Osteoblast (primary cell): ENCODE measurements around the gene TIE1. TPM values are rescaled to one million over a fixed set of nuclear protein-coding genes. Genes with fewer than 3 reads are reported as not detected.
A peak's percentile ranks its signal among the peaks of the same experiment; 100 is the strongest.

ENCODE experiments used
- DNase-seq: peaks from one replicate; pipeline ENCODE4 v3.0.0; 2011; ENCODE audit warnings: low spot score, mixed read lengths; ENCODE audit not compliant: insufficient read length; ENCODE audit errors: missing footprints
- H2AFZ ChIP-seq: 2 replicates; pipeline ENCODE4 v1.6.0; 2011; ENCODE audit warnings: mild to moderate bottlenecking, low read length
- H3K27ac ChIP-seq: 2 replicates; pipeline ENCODE4 v1.5.1; 2011; ENCODE audit warnings: mild to moderate bottlenecking, low read depth, low read length, moderate library complexity
- H3K27me3 ChIP-seq: 2 replicates; pipeline ENCODE4 v1.6.0; 2012; ENCODE audit warnings: mild to moderate bottlenecking, control low read depth, inconsistent platforms, low read length, moderate library complexity; ENCODE audit not compliant: insufficient read depth
- H3K36me3 ChIP-seq: 2 replicates; pipeline ENCODE4 v1.5.1; 2011; ENCODE audit warnings: mild to moderate bottlenecking, low read length, control low read depth, moderate library complexity; ENCODE audit not compliant: insufficient read depth
- H3K4me1 ChIP-seq: 2 replicates; pipeline ENCODE4 v1.5.1; 2011; ENCODE audit warnings: mild to moderate bottlenecking, low read length, control low read depth, moderate library complexity; ENCODE audit not compliant: insufficient read depth
- H3K4me2 ChIP-seq: 2 replicates; pipeline ENCODE4 v1.6.0; 2011; ENCODE audit warnings: mild to moderate bottlenecking, low read length; ENCODE audit not compliant: insufficient read depth
- H3K4me3 ChIP-seq: fragments of 200-600 bp; sonication (generic); 3 replicates; pipeline ENCODE4 v1.5.1; 2012; ENCODE audit warnings: mild to moderate bottlenecking, low read length, inconsistent platforms; ENCODE audit not compliant: insufficient read depth
- H3K79me2 ChIP-seq: 2 replicates; pipeline ENCODE4 v1.6.0; 2012; ENCODE audit warnings: mild to moderate bottlenecking, low read length, control low read depth, inconsistent platforms; ENCODE audit not compliant: insufficient read depth
- H3K9me3 ChIP-seq: 2 replicates; pipeline ENCODE4 v1.5.1; 2011; ENCODE audit warnings: low read depth, low read length, control low read depth
- H4K20me1 ChIP-seq: 2 replicates; pipeline ENCODE4 v1.6.0; 2012; ENCODE audit warnings: mild to moderate bottlenecking, low read length, control low read depth; ENCODE audit not compliant: insufficient read depth
- CTCF ChIP-seq: IDR thresholded peaks from 2 replicates; pipeline ENCODE4 v1.5.1; 2011; ENCODE audit warnings: mild to moderate bottlenecking, low read depth, low read length, moderate library complexity; ENCODE audit errors: extremely low read depth
- total RNA-seq: library from RNA; depleted of rRNA; stranded (reverse); fragments of >200 nt; gene quantifications from 2 replicates; pipeline ENCODE4 v1.2.3, GENCODE V29; 2012

TIE1 gene
- total RNA-seq, 1 donor, result not detected

GRCh38 chr1:43359696-43360095 lies 58.9 kb downstream of the TIE1 start:
- H3K4me1 ChIP-seq, result peaks cover 31% of the 10 kb centered on the region
- no peaks in the 10 kb centered on the region for H3K27me3 ChIP-seq
- H3K9me3 ChIP-seq, result no peaks in the 10 kb centered on the region
- H3K79me2 ChIP-seq, result peaks cover 56% of the 10 kb centered on the region
- peaks cover 47% of the 10 kb centered on the region for H3K36me3 ChIP-seq
- H3K27ac ChIP-seq, result peak overlapping the region; percentile 58
- no peak overlapping the region for H2AFZ ChIP-seq
- H4K20me1 ChIP-seq, result peaks cover 15% of the 10 kb centered on the region
- H3K4me2 ChIP-seq, result peak overlapping the region; percentile 88
- H3K4me3 ChIP-seq, result peak overlapping the region; percentile 85
- DNase-seq, result peak; percentile 73
- no peak for TF ChIP-seq CTCF

DNA sequence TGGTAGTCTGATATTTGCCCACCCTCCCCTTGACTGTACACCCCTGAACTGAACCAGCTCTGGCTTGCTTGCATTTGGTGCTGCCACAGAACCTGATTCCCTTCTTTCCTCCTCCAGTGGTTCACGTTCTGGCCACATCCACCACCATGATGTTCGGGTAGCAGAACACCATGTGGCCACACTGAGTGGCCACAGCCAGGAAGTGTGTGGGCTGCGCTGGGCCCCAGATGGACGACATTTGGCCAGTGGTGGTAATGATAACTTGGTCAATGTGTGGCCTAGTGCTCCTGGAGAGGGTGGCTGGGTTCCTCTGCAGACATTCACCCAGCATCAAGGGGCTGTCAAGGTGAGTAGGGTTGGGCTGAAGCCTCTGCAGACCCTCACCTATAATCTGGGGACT lies 59.8 kb downstream of the TIE1 start:
- Histone ChIP-seq H2AFZ (no peak overlapping the region), H3K4me2 (peak overlapping the region; percentile 88), H4K20me1 (peaks cover 18% of the 10 kb centered on the region), H3K4me3 (peak overlapping the region; percentile 85), H3K27me3 (no peaks in the 10 kb centered on the region), H3K27ac (no peak overlapping the region), H3K36me3 (peaks cover 54% of the 10 kb centered on the region), H3K4me1 (peaks cover 27% of the 10 kb centered on the region), H3K79me2 (peaks cover 64% of the 10 kb centered on the region), H3K9me3 (no peaks in the 10 kb centered on the region)
- peak; percentile 58 for DNase-seq
- TF ChIP-seq CTCF, result no peak

GRCh38 chr1:43363283-43363934 lies 62.6 kb downstream of the TIE1 start:
- H3K4me1 ChIP-seq, result peaks cover 31% of the 10 kb centered on the region
- peak; percentile 65 for DNase-seq
- peaks cover 54% of the 10 kb centered on the region for H3K36me3 ChIP-seq
- no peak for TF ChIP-seq CTCF
- H2AFZ ChIP-seq, result no peak overlapping the region
- no peaks in the 10 kb centered on the region for H3K9me3 ChIP-seq
- no peak overlapping the region for H3K4me3 ChIP-seq
- H3K27ac ChIP-seq, result no peak overlapping the region
- H4K20me1 ChIP-seq, result peaks cover 23% of the 10 kb centered on the region
- H3K79me2 ChIP-seq, result peaks cover 88% of the 10 kb centered on the region
- no peaks in the 10 kb centered on the region for H3K27me3 ChIP-seq
- no peak overlapping the region for H3K4me2 ChIP-seq

DNA sequence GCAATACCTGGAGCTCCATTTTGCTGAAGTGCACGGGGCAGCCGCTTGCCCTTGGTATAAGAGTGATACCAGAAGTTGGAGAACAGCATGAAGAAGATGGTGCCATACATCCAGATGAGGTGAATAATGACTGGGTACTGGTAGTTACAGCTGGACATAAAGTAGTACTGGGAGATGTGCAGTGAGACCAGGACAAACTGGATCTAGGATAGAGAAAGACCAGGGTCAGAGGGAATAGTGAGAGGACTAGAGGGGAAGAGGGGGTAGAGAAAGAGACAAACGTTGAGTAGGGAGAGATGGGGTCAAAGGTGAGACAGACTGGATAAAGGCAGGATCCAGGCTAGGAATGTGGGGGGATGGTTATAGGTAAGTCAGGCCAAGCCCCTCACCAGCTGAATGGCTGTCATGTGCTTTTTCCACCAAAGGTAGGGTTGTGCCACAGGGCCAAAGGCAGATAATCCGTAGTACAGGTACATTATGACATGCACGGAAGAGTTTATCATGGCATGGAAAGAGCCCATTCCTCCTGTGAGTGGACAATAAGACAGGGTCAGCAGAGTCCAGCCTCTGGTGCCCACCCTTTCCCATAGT lies 63.2 kb downstream of the TIE1 start:
- Histone ChIP-seq H3K27ac (no peak overlapping the region), H3K4me1 (peaks cover 36% of the 10 kb centered on the region)
- TF ChIP-seq CTCF, result no peak

More for the DNA sequence above, 63.2 kb downstream of the TIE1 start:
- Histone ChIP-seq H2AFZ (no peak overlapping the region), H3K4me2 (no peak overlapping the region), H3K27me3 (no peaks in the 10 kb centered on the region), H3K4me3 (no peak overlapping the region), H3K79me2 (peaks cover 92% of the 10 kb centered on the region), H3K36me3 (peaks cover 54% of the 10 kb centered on the region), H4K20me1 (peaks cover 23% of the 10 kb centered on the region), H3K9me3 (no peaks in the 10 kb centered on the region)
- DNase-seq, result peak; percentile 84
